Stimulated activated CD4-positive, alpha-beta T cell treated with anti-CD3 and anti-CD28 coated beads, Interleukin-15, amount 100 ng/mL, for 1 hour (primary cell): ENCODE measurements around the gene CMIP.

Experiments used
- DNase-seq, 2 donors: peaks; one replicate each; pipeline ENCODE4 v3.0.0-alpha.2; 2020; ENCODE audit warnings: low read depth in 1 of 2, low spot score in 1 of 2

Gene CMIP

GRCh38 chr16:81446907-81447268 lies 2.3 kb downstream of the CMIP start:
- no peak for DNase-seq

GRCh38 chr16:81447383-81448101 lies 2.9 kb downstream of the CMIP start:
- no peak for DNase-seq

GRCh38 chr16:81448154-81449131 lies 3.8 kb downstream of the CMIP start:
- DNase-seq, result no peak

GRCh38 chr16:81449241-81449640 lies 4.6 kb downstream of the CMIP start:
- no peak for DNase-seq

- no peak for DNase-seq
These were observed 5.4 kb downstream of the CMIP start for GRCh38 chr16:81449899-81450608.

- no peak for DNase-seq
These were observed 6.3 kb downstream of the CMIP start for GRCh38 chr16:81450783-81451491.

GRCh38 chr16:81451753-81452680 lies 7.4 kb downstream of the CMIP start:
- no peak for DNase-seq

- DNase-seq, result no peak
These were observed 8.6 kb downstream of the CMIP start for GRCh38 chr16:81453091-81453728.

- DNase-seq, result no peak
These were observed 9.4 kb downstream of the CMIP start for GRCh38 chr16:81454044-81454443.

GRCh38 chr16:81455006-81455405 lies 10.4 kb downstream of the CMIP start:
- no peak for DNase-seq

GRCh38 chr16:81455720-81456494 lies 11.3 kb downstream of the CMIP start:
- DNase-seq, result no peak

GRCh38 chr16:81456523-81457325 lies 12.1 kb downstream of the CMIP start:
- DNase-seq, result no peak

GRCh38 chr16:81457326-81458133 lies 12.9 kb downstream of the CMIP start:
- no peak for DNase-seq

GRCh38 chr16:81458149-81458669 lies 13.6 kb downstream of the CMIP start:
- no peak for DNase-seq

GRCh38 chr16:81458827-81459598 lies 14.4 kb downstream of the CMIP start:
- DNase-seq, result no peak

GRCh38 chr16:81460075-81460474 lies 15.5 kb downstream of the CMIP start:
- no peak for DNase-seq
